Measurements from ENCODE around the gene TMEM52. TPM values are rescaled to one million over a fixed set of nuclear protein-coding genes. Genes with fewer than 3 reads are reported as not detected.

The TMEM52 gene
- total RNA-seq, 3 donors from 2014 or later: 1.6 to 2.9 TPM; not detected in 1

DNA sequence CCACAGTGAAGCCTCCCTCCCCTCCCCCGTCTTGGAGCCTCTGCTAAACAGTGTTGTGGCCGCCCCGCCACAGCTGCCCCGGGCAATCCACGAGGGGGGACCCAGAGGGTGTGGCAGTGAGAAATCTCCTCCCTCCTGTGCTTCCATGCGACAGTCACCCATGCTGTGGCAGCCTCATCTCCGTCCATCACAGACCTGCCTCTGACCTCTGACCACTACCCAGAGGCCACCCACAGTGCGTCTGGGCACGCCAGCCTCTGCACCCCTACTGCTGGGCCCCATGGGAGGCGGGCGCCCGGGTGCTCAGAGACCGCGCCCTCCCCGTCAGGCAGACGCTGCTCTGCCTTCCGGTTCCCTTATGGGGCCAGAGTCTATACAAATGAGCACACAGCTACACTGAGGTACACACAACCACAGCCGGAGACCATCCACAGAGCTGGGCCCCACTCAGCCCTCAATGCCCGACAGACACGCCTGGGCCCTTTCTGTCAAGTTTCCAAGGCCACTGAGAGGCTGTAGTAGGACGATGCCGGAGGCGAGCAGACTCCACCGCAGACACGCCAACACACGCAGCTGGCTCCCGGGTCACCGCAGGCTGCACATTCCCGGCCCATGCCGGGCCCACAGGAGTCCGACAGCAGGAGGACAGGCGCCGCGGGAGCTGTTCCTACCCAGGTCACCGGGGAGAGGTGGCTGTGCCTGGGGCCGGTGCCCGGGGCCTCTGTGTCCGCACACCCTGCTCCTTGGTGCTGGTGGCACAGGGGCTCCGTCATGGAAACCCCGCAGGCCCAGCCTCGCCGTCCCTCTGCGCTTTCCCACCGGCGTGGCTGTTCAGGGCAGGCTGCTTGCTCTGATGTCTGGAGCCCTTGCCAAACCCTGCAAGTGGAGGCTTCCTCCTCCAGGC, 23.9 kb upstream of the TMEM52 start:
- Histone ChIP-seq H3K36me3 (no peaks in the 10 kb centered on the region), H3K27me3 (peaks cover 0 to 32% of the 10 kb centered on the region in 2 donors), H3K9me3 (no peaks in the 10 kb centered on the region), H3K27ac (no peak overlapping the region), H3K4me3 (no peak overlapping the region), H3K4me1 (no peaks in the 10 kb centered on the region)
- intact Hi-C loops (cut with DNase I; ENCODE audit: low total_unique reads): no loop called here
- DNase-seq (ENCODE audit: low spot score in 2 of 2): no peak
- TF ChIP-seq POLR2AphosphoS5 (IDR thresholded peaks at IDR 0.05) (no peak), POLR2A (IDR thresholded peaks at IDR 0.05) (no peak)
- TF ChIP-seq, protein P1, sequence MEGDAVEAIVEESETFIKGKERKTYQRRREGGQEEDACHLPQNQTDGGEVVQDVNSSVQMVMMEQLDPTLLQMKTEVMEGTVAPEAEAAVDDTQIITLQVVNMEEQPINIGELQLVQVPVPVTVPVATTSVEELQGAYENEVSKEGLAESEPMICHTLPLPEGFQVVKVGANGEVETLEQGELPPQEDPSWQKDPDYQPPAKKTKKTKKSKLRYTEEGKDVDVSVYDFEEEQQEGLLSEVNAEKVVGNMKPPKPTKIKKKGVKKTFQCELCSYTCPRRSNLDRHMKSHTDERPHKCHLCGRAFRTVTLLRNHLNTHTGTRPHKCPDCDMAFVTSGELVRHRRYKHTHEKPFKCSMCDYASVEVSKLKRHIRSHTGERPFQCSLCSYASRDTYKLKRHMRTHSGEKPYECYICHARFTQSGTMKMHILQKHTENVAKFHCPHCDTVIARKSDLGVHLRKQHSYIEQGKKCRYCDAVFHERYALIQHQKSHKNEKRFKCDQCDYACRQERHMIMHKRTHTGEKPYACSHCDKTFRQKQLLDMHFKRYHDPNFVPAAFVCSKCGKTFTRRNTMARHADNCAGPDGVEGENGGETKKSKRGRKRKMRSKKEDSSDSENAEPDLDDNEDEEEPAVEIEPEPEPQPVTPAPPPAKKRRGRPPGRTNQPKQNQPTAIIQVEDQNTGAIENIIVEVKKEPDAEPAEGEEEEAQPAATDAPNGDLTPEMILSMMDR (IDR thresholded peaks at IDR 0.05): no peak

GRCh38 chr1:1941868-1942752, 23.0 kb upstream of the TMEM52 start:
- no peak for DNase-seq (ENCODE audit: low spot score in 2 of 2)
- Histone ChIP-seq H3K27ac (no peak overlapping the region), H3K9me3 (no peaks in the 10 kb centered on the region), H3K4me3 (no peak overlapping the region), H3K36me3 (no peaks in the 10 kb centered on the region), H3K27me3 (peaks cover 0 to 33% of the 10 kb centered on the region in 2 donors), H3K4me1 (no peaks in the 10 kb centered on the region)
- TF ChIP-seq POLR2AphosphoS5 (IDR thresholded peaks at IDR 0.05) (no peak), POLR2A (IDR thresholded peaks at IDR 0.05) (no peak)
- TF ChIP-seq, protein P1 (IDR thresholded peaks at IDR 0.05): no peak
- intact Hi-C loops (cut with DNase I; ENCODE audit: low total_unique reads): no loop called here

GRCh38 chr1:1941211-1941841, 22.2 kb upstream of the TMEM52 start:
- no peak for DNase-seq (ENCODE audit: low spot score in 2 of 2)
- no peaks in the 10 kb centered on the region for H3K4me1 ChIP-seq
- peaks cover 0 to 35% of the 10 kb centered on the region in 2 donors for H3K27me3 ChIP-seq
- no peaks in the 10 kb centered on the region for H3K36me3 ChIP-seq
- H3K9me3 ChIP-seq: no peaks in the 10 kb centered on the region
- H3K4me3 ChIP-seq: no peak overlapping the region
- no peak overlapping the region for H3K27ac ChIP-seq
- intact Hi-C loops (cut with DNase I; ENCODE audit: low total_unique reads): no loop called here
- TF ChIP-seq POLR2A (IDR thresholded peaks at IDR 0.05): no peak
- TF ChIP-seq, protein P1 (IDR thresholded peaks at IDR 0.05): no peak
- no peak for TF ChIP-seq POLR2AphosphoS5 (IDR thresholded peaks at IDR 0.05)

- no peak overlapping the region for H3K4me3 ChIP-seq
- peaks cover 0 to 35% of the 10 kb centered on the region in 2 donors for H3K27me3 ChIP-seq
- H3K36me3 ChIP-seq: no peaks in the 10 kb centered on the region
- DNase-seq (ENCODE audit: low spot score in 2 of 2): no peak
- no peaks in the 10 kb centered on the region for H3K9me3 ChIP-seq
- H3K27ac ChIP-seq: no peak overlapping the region
- intact Hi-C loops (cut with DNase I; ENCODE audit: low total_unique reads): no loop called here
- H3K4me1 ChIP-seq: no peaks in the 10 kb centered on the region
- TF ChIP-seq POLR2A (IDR thresholded peaks at IDR 0.05): no peak
- TF ChIP-seq, protein P1 (IDR thresholded peaks at IDR 0.05): no peak
- no peak for TF ChIP-seq POLR2AphosphoS5 (IDR thresholded peaks at IDR 0.05)
These were observed 21.0 kb upstream of the TMEM52 start for GRCh38 chr1:1940123-1940425.
